Adipocyte (in vitro differentiated cells): Measurements from ENCODE around the gene KCNAB1.
"Not testable (repeated sequence)": the region's sequence is repeated elsewhere in the genome, so short reads cannot be mapped to it uniquely, and the experiment has no call there.

Experiments used
- DNase-seq: peaks from one replicate; pipeline ENCODE4 v3.0.0-alpha.2; 2015; ENCODE audit warnings: low read depth
- H3K27me3 ChIP-seq: replicated peaks from 2 replicates; pipeline ENCODE4 v1.7.0; 2013; ENCODE audit warnings: mild to moderate bottlenecking, low read length, moderate library complexity; ENCODE audit not compliant: control insufficient read depth, insufficient read depth
- H3K36me3 ChIP-seq: 2 replicates; pipeline ENCODE4 v1.7.0; 2013; ENCODE audit warnings: low read length, mild to moderate bottlenecking, moderate library complexity; ENCODE audit not compliant: control insufficient read depth, insufficient read depth, severe bottlenecking
- H3K4me1 ChIP-seq: 2 replicates; pipeline ENCODE4 v1.7.0; 2013; ENCODE audit warnings: mild to moderate bottlenecking, low read length, moderate library complexity; ENCODE audit not compliant: control insufficient read depth, insufficient read depth
- H3K4me3 ChIP-seq: 2 replicates; pipeline ENCODE4 v1.7.0; 2013; ENCODE audit warnings: mild to moderate bottlenecking, low read length, moderate library complexity
- H3K9ac ChIP-seq: 2 replicates; pipeline ENCODE4 v1.7.0; 2013; ENCODE audit warnings: mild to moderate bottlenecking, low read length, moderate library complexity
- H3K9me3 ChIP-seq: 2 replicates; pipeline ENCODE4 v1.7.0; 2013; ENCODE audit warnings: mild to moderate bottlenecking, low read length, moderate library complexity; ENCODE audit not compliant: control insufficient read depth

Gene KCNAB1

DNA sequence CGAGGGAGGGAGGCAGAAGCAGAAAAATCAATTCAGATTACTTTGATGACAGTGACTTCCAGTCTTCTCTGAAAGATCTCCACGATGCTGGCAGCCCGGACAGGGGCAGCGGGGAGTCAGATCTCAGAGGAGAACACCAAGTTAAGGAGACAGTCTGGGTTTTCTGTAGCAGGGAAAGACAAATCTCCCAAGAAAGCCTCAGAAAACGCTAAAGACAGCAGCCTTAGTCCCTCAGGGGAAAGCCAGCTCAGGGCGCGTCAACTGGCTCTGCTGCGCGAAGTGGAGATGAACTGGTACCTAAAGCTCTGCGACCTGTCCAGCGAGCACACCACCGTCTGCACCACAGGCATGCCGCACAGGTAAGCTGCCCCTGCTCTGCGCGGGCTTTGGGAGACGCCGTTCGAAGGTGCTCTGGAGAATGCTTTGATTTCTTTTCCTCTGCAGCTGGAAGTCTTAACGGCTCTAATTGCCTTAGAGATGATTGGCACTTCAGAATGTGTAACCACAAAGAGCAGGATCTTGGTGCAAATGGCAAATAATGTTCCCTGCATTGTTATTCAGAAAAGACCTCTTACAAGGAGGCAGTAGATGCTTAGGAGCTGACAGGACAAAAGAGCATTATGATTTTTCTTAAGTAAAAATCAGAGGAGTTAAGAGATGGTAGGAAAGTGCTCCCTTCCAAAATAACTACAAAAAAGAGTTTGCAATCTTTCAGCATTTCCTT, at the start of gene KCNAB1:
TSS of gene KCNAB1 (plus strand) at position 51 of the 724 bp plus-strand sequence.
- Histone ChIP-seq H3K36me3 (no peaks in the 10 kb centered on the region), H3K9me3 (no peaks in the 10 kb centered on the region), H3K4me3 (no peak within 1 kb of the TSS), H3K4me1 (no peaks in the 10 kb centered on the region), H3K27me3 (peaks cover 17% of the 10 kb centered on the region), H3K9ac (no peak within 1 kb of the TSS)
- no peak for DNase-seq

DNA sequence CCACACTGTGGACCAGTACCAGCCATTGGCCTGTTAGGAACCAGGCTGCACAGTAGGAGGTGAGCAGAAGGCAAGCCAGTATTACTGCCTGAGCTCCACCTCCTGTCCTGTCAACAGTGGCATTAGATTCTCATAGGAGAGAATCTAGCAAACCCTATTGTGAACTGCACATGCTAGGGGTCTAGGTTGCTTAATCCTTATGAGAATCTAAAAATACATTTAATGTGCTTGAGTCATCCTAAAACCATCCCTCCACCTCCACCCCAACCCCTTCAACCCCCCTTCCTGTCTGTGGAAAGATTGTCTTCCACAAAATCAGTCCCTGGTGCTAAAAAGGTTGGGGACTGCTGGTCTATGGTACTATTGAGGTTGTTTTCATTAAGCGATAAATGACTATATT, 49.3 kb upstream of the KCNAB1 start:
- H3K4me3 ChIP-seq: no peak overlapping the region
- no peaks in the 10 kb centered on the region for H3K36me3 ChIP-seq
- H3K4me1 ChIP-seq: peaks cover 7% of the 10 kb centered on the region
- DNase-seq: no peak
- no peak overlapping the region for H3K9ac ChIP-seq
- no peaks in the 10 kb centered on the region for H3K27me3 ChIP-seq
- H3K9me3 ChIP-seq: no peaks in the 10 kb centered on the region

DNA sequence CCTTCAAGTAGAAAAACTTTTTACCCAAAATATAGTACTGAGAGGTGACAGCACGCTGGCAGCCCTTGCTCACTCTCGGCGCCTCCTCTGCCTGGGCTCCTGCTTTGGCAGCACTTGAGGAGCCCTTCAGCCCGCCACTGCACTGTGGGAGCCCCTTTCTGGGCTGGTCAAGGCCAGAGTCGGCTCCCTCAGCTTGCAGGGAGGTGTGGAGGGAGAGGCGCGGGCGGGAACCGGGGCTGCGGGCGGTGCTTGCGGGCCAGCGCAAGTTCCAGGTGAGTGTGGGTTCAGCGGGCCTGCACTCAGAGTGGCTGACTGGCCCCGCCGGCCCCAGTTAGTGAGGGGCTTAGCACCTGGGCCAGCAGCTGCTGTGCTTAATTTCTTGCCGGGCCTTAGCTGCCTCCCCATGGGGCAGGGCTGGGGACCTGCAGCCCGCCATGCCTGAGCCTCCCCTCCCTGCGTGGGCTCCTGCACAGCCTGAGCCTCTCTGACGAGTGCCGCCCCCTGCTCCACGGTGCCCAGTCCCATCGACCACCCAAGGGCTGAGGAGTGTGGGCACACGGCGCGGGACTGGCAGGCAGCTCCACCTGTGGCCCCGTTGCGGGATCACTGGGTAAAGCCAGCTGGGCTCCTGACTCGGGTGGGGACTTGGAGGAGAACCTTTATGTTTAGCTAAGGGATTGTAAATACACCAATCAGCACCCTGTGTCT, 47.3 kb upstream of the KCNAB1 start:
- not testable (repeated sequence) for H3K9ac ChIP-seq, H3K9me3 ChIP-seq, H3K4me1 ChIP-seq, H3K4me3 ChIP-seq, H3K36me3 ChIP-seq, DNase-seq, H3K27me3 ChIP-seq

DNA sequence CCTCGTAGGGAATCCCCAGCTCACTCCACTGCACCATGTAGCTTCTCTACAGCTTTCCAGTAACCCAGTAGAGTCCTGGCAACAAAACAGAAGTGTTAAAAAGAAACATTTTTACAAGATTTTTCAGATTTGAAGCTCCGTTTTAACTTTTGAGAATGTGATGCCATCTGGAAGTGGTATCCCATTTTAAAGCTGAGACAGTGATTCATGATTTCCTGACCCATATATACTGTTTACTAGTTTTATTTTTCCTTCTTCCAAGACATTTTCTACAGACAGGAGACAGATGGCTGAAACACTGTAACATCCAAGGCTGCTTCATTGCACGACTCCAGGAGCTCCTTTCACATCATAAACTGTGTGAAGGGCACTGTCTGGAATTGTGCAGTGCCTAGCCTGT, 30.3 kb upstream of the KCNAB1 start:
- no peaks in the 10 kb centered on the region for H3K9me3 ChIP-seq
- no peak overlapping the region for H3K4me3 ChIP-seq
- H3K27me3 ChIP-seq: peaks cover 4% of the 10 kb centered on the region
- no peak for DNase-seq
- H3K4me1 ChIP-seq: no peaks in the 10 kb centered on the region
- no peaks in the 10 kb centered on the region for H3K36me3 ChIP-seq
- H3K9ac ChIP-seq: no peak overlapping the region

DNA sequence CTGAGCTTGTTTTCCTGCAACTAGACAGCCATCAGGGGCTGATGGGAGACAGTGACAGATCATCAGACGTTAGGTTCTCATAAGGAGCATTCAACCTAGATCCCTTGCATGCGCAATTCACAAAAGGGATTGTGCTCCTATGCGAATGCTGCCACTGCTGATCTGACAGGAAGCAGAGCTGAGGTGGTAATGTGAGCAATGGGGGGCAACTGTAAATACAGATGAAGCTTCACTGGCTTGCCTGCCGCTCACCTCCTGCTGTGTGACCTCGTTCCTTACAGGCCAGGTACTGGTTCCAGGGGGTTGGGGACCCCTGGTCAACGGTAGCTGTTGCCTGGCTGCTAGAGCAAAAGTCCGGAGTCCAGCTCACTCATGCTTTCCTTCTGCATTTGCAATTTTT, 26.4 kb upstream of the KCNAB1 start:
- H3K27me3 ChIP-seq: peaks cover 6% of the 10 kb centered on the region
- peaks cover 5% of the 10 kb centered on the region for H3K4me1 ChIP-seq
- H3K9me3 ChIP-seq: no peaks in the 10 kb centered on the region
- no peak overlapping the region for H3K9ac ChIP-seq
- DNase-seq: no peak
- no peaks in the 10 kb centered on the region for H3K36me3 ChIP-seq
- H3K4me3 ChIP-seq: no peak overlapping the region

DNA sequence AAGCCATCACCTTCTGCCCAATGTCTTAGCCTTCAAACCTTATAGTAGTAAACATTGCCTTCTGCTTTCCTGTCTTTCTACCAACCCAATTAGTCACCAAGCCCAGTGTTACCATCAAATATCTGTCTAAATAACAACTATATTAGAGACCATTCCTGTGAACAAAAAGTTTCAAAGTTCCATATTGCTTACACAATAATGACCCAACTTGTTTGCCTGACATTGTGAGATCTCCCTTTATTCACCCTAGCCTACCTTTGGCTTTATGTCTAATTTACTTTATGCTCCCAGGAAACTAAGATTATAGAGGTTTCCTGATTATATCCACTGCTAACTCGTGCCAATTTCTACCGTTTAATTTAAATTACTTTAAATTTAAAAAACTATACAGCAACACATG, 26.0 kb upstream of the KCNAB1 start:
- no peak for DNase-seq
- peaks cover 5% of the 10 kb centered on the region for H3K4me1 ChIP-seq
- H3K27me3 ChIP-seq: peaks cover 6% of the 10 kb centered on the region
- no peaks in the 10 kb centered on the region for H3K9me3 ChIP-seq
- no peak overlapping the region for H3K9ac ChIP-seq
- no peak overlapping the region for H3K4me3 ChIP-seq
- H3K36me3 ChIP-seq: no peaks in the 10 kb centered on the region

DNA sequence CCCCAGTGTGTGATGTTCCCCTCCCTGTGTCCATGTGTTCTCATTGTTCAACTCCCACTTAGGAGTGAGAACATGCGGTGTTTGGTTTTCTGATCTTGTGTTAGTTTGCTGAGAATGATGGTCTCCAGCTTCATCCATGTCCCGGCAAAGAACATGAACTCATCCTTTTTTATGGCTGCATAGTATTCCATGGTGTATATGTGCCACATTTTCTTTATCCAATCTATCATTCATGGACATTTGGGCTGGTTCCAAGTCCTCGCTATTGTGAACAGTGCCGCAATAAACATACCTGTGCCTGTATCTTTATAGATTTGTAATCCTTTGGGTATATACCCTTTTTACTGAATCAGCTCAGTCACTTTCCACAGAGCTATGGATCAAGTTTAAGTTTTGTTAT, 24.7 kb upstream of the KCNAB1 start:
- H3K4me3 ChIP-seq, H3K4me1 ChIP-seq, DNase-seq, H3K36me3 ChIP-seq, H3K9ac ChIP-seq, H3K9me3 ChIP-seq, H3K27me3 ChIP-seq: not testable (repeated sequence)

DNA sequence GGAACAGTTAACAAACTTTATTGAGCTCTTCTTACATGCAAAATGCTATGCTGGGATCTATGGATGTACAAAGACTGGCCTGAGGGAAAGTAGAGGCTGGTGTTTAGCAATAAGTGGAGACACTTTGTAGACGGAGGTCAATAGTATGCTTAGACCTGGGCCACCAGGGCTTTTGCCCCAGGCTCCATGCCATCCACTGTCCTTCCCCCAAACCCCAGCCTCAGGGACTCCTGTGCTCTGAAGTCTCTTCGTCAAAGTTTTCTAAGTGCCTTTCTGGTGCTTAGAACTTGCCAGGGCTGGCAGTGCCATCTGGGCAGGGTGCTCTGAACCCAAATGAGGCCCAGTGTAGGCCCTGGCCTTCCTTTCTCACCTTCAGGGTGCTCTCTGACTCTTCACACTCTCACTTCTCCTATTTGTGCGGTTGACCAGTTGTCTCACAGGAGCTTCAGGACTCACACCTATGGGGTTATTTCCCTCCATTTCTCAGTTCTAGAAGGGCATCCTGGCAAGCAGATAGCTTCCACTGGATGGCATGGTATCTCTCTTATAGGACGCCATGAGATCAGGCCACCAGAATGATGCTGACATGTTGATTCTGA, 21.8 kb upstream of the KCNAB1 start:
- no peak for DNase-seq
- H3K9ac ChIP-seq: no peak overlapping the region
- no peak overlapping the region for H3K4me3 ChIP-seq
- H3K9me3 ChIP-seq: no peaks in the 10 kb centered on the region
- no peaks in the 10 kb centered on the region for H3K36me3 ChIP-seq
- H3K27me3 ChIP-seq: peaks cover 2% of the 10 kb centered on the region
- H3K4me1 ChIP-seq: peaks cover 8% of the 10 kb centered on the region

DNA sequence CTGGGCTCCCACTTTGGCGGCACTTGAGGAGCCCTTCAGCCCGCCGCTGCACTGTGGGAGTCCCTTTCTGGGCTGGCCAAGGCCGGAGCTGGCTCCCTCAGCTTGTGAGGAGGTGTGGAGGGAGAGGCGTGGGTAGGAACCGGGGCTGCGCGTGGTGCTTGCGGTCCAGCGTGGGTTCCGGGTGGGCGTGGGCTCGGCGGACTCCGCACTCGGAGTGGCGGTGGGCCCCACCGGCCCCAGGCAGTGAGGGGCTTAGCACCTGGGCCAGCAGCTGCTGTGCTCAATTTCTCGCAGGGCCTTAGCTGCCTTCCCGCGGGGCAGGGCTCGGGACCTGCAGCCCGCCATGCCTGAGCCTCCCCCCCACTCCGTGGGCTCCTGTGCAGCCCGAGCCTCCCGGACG, 21.0 kb upstream of the KCNAB1 start:
- H3K27me3 ChIP-seq, H3K4me1 ChIP-seq, H3K9me3 ChIP-seq, H3K4me3 ChIP-seq, H3K36me3 ChIP-seq, H3K9ac ChIP-seq, DNase-seq: not testable (repeated sequence)

DNA sequence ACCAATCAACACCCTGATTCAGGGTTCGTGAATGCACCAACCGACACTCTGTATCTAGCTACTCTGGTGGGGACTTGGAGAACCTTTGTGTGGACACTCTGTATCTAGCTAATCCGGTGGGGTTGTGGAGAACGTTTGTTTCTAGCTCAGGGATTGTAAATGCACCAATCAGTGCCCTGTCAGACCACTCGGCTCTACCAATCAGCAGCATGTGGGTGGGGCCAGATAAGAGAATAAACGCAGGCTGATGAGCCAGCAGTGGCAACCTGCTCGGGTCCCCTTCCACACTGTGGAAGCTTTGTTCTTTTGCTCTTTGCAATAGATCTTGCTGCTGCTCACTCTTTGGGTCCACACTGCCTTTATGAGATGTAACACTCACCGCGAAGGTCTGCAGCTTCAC, 20.4 kb upstream of the KCNAB1 start:
- not testable (repeated sequence) for H3K4me3 ChIP-seq, H3K27me3 ChIP-seq, H3K4me1 ChIP-seq, H3K9me3 ChIP-seq, DNase-seq, H3K9ac ChIP-seq, H3K36me3 ChIP-seq

DNA sequence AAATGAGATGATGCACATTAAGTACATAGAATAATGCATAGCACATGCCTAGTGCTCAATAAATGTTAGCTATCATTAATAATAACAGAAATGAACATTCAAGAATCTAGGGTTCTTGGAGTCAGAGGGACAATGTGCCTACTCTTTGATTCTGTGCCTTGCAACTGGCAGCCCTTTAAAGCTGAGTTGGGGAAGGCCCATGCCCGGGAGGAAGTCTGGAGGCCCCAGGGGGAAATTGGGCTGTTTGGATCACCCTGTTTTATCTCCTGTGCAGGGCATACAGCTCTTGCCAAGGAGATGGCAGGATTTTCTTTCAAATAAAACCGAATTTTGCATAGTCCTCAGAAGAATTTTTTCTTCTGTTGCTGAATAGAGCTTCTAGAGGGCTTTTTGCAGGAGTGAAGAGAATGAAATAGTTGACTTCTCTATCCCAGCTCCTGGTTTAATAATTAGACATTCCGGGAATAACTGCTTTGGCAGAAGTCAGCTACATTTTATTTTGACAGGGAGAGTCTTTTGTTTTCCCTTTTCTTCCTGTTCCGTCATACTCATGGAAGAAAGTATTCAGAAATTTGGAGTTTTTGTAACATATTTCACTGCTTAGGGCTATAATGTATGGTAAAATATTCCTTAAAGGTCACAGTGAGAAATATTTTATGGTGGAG, 18.0 kb upstream of the KCNAB1 start:
- no peaks in the 10 kb centered on the region for H3K36me3 ChIP-seq
- H3K4me1 ChIP-seq: peaks cover 7% of the 10 kb centered on the region
- no peaks in the 10 kb centered on the region for H3K9me3 ChIP-seq
- H3K9ac ChIP-seq: no peak overlapping the region
- peaks cover 9% of the 10 kb centered on the region for H3K27me3 ChIP-seq
- H3K4me3 ChIP-seq: no peak overlapping the region
- no peak for DNase-seq
